Tibial nerve (tissue), 3 donors: ENCODE measurements around the gene ADAP1.

ENCODE experiments used
- POLR2A ChIP-seq, 2 donors: fragments of 450-650 bp; IDR thresholded peaks; one replicate each; pipeline ENCODE4 v1.6.1; 2017; ENCODE audit warnings: antibody characterized with exemption in 2 of 2, mild to moderate bottlenecking in 2 of 2, moderate library complexity in 2 of 2
- TF ChIP-seq, protein P1 (sequence below), 5 experiments: fragments of 200-600 bp in 3 of 5; fragments of 450-650 bp in 2 of 5; sonication (generic) in 3 of 5; IDR thresholded peaks; one replicate each; pipeline ENCODE4 v1.5.1; 2016 to 2019; ENCODE audit warnings: antibody characterized with exemption in 5 of 5, mild to moderate bottlenecking in 3 of 5, moderate library complexity in 2 of 5

DNA sequence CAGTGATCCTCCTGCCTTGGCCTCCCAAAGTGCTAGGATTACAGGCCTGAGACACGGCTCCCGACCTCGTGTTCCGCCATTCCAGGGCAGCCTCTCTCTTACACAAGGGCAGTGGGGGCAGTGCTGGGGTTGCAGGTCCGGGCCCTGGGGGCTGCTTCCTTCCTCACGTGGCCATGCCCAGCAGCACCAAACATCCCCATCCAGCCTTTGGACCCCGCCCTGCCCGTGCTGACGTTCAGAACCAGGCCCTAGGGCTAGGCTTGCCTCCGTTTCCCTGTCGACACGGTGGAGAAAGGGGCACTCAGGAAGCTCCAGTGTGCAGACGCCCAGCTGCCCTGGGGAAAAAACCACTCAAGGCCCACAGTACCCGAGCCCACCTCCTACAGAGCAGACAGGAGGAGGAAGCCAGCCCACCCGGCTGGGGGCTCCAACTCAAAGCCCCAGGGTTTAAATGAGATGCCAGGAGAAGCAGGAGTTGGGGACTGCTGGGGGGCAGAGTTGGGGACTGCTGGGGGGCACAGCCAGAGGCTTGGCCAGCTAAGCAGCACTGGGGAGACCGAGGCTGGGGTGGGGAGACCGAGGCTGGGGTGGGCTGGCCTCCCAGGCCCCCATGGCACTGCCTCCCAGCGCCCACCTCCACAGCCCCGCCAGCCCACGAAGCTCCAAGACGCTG is 35.9 kb downstream of the ADAP1 start:
- TF ChIP-seq, protein P1, sequence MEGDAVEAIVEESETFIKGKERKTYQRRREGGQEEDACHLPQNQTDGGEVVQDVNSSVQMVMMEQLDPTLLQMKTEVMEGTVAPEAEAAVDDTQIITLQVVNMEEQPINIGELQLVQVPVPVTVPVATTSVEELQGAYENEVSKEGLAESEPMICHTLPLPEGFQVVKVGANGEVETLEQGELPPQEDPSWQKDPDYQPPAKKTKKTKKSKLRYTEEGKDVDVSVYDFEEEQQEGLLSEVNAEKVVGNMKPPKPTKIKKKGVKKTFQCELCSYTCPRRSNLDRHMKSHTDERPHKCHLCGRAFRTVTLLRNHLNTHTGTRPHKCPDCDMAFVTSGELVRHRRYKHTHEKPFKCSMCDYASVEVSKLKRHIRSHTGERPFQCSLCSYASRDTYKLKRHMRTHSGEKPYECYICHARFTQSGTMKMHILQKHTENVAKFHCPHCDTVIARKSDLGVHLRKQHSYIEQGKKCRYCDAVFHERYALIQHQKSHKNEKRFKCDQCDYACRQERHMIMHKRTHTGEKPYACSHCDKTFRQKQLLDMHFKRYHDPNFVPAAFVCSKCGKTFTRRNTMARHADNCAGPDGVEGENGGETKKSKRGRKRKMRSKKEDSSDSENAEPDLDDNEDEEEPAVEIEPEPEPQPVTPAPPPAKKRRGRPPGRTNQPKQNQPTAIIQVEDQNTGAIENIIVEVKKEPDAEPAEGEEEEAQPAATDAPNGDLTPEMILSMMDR (IDR thresholded peaks at IDR 0.05): no peak
- no peak for TF ChIP-seq POLR2A (IDR thresholded peaks at IDR 0.05)
